CD4-positive, alpha-beta T cell treated with Interleukin-21 for 1 hour (primary cell): ENCODE data around the gene DDX39B.
A peak's percentile ranks its signal among the peaks of the same experiment; 100 is the strongest.

Source experiments
- DNase-seq: peaks from one replicate; pipeline ENCODE4 v3.0.0-alpha.2; 2020

The DDX39B gene

DNA sequence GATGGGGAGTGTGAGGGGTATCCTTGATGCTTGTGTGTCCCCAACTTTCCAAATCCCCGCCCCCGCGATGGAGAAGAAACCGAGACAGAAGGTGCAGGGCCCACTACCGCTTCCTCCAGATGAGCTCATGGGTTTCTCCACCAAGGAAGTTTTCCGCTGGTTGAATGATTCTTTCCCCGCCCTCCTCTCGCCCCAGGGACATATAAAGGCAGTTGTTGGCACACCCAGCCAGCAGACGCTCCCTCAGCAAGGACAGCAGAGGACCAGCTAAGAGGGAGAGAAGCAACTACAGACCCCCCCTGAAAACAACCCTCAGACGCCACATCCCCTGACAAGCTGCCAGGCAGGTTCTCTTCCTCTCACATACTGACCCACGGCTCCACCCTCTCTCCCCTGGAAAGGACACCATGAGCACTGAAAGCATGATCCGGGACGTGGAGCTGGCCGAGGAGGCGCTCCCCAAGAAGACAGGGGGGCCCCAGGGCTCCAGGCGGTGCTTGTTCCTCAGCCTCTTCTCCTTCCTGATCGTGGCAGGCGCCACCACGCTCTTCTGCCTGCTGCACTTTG lies 33.6 kb upstream of the DDX39B start, which contains the start of gene TNF:
Gene TNF (plus strand): TSS at position 231 of the 567 bp plus-strand sequence. CDS start 177 bp downstream, at position 408.
- peak; percentile 94 for DNase-seq

DNA sequence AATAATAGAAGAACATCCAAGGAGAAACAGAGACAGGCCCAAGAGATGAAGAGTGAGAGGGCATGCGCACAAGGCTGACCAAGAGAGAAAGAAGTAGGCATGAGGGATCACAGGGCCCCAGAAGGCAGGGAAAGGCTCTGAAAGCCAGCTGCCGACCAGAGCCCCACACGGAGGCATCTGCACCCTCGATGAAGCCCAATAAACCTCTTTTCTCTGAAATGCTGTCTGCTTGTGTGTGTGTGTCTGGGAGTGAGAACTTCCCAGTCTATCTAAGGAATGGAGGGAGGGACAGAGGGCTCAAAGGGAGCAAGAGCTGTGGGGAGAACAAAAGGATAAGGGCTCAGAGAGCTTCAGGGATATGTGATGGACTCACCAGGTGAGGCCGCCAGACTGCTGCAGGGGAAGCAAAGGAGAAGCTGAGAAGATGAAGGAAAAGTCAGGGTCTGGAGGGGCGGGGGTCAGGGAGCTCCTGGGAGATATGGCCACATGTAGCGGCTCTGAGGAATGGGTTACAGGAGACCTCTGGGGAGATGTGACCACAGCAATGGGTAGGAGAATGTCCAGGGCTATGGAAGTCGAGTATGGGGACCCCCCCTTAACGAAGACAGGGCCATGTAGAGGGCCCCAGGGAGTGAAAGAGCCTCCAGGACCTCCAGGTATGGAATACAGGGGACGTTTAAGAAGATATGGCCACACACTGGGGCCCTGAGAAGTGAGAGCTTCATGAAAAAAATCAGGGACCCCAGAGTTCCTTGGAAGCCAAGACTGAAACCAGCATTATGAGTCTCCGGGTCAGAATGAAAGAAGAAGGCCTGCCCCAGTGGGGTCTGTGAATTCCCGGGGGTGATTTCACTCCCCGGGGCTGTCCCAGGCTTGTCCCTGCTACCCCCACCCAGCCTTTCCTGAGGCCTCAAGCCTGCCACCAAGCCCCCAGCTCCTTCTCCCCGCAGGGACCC lies 32.6 kb upstream of the DDX39B start:
- no peak for DNase-seq

DNA sequence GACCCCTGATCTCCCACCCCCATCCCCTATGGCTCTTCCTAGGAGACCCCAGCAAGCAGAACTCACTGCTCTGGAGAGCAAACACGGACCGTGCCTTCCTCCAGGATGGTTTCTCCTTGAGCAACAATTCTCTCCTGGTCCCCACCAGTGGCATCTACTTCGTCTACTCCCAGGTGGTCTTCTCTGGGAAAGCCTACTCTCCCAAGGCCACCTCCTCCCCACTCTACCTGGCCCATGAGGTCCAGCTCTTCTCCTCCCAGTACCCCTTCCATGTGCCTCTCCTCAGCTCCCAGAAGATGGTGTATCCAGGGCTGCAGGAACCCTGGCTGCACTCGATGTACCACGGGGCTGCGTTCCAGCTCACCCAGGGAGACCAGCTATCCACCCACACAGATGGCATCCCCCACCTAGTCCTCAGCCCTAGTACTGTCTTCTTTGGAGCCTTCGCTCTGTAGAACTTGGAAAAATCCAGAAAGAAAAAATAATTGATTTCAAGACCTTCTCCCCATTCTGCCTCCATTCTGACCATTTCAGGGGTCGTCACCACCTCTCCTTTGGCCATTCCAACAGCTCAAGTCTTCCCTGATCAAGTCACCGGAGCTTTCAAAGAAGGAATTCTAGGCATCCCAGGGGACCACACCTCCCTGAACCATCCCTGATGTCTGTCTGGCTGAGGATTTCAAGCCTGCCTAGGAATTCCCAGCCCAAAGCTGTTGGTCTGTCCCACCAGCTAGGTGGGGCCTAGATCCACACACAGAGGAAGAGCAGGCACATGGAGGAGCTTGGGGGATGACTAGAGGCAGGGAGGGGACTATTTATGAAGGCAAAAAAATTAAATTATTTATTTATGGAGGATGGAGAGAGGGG lies 31.7 kb upstream of the DDX39B start:
- no peak for DNase-seq

DNA sequence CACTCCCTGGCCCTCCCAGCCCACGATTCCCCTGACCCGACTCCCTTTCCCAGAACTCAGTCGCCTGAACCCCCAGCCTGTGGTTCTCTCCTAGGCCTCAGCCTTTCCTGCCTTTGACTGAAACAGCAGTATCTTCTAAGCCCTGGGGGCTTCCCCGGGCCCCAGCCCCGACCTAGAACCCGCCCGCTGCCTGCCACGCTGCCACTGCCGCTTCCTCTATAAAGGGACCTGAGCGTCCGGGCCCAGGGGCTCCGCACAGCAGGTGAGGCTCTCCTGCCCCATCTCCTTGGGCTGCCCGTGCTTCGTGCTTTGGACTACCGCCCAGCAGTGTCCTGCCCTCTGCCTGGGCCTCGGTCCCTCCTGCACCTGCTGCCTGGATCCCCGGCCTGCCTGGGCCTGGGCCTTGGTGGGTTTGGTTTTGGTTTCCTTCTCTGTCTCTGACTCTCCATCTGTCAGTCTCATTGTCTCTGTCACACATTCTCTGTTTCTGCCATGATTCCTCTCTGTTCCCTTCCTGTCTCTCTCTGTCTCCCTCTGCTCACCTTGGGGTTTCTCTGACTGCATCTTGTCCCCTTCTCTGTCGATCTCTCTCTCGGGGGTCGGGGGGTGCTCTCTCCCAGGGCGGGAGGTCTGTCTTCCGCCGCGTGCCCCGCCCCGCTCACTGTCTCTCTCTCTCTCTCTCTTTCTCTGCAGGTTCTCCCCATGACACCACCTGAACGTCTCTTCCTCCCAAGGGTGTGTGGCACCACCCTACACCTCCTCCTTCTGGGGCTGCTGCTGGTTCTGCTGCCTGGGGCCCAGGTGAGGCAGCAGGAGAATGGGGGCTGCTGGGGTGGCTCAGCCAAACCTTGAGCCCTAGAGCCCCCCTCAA lies 30.5 kb upstream of the DDX39B start, which contains the start of gene LTA:
Gene LTA (plus strand): TSS at position 249 of the 871 bp plus-strand sequence. CDS start 454 bp downstream, at position 703.
- DNase-seq, result peak; percentile 83

DNA sequence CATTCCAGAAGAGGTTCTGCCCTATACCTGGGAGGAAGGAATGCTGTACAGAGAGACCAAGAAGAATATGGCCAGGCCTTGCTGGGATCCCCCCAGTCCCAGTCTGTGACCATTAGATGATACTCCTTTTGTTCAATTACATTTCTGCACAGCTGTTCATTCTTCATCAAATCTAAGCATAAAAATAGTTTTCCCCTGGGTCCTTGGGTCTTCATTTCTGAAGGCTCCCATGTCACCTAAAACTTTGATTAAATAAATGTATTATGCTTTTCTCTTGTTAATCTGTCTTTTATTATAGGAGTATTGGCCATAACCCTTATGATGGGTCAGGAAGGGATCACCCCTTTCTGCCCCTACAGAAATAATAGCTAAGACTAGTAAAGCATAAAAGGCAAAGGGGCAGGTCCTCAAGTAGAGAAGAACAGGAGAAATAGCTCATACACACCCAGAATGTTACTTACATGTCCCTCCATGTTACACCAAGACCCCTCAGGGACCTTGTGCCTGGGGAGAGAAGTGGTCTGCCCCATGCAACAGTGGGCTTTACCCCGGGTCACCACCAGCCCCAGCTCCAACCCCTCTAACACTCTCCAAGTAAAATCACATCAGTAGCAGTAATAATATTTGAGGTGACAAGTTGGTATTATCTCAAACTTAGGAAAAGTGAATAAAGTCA lies 28.2 kb upstream of the DDX39B start:
- no peak for DNase-seq

DNA sequence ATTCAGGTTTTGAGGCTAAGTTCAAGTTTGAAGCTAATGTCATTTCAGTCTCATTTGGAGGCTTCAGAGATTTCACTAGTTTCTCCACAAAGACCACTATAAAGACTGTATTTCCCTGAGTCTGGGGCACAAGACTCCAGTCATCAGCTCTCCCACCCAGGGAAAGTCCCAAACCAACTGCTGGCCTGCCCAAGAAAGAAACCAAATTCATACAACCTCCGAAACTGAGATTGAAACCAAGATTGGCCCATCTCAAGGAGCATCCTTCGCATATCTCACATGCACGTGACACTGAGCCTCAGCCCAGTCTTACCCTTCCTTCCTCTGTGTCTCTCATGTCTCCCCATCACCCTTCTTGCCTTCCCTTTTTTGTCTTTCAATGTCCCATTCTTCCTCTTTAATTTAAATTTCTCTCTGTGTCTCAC lies 26.7 kb upstream of the DDX39B start:
- DNase-seq, result peak; percentile 89

DNA sequence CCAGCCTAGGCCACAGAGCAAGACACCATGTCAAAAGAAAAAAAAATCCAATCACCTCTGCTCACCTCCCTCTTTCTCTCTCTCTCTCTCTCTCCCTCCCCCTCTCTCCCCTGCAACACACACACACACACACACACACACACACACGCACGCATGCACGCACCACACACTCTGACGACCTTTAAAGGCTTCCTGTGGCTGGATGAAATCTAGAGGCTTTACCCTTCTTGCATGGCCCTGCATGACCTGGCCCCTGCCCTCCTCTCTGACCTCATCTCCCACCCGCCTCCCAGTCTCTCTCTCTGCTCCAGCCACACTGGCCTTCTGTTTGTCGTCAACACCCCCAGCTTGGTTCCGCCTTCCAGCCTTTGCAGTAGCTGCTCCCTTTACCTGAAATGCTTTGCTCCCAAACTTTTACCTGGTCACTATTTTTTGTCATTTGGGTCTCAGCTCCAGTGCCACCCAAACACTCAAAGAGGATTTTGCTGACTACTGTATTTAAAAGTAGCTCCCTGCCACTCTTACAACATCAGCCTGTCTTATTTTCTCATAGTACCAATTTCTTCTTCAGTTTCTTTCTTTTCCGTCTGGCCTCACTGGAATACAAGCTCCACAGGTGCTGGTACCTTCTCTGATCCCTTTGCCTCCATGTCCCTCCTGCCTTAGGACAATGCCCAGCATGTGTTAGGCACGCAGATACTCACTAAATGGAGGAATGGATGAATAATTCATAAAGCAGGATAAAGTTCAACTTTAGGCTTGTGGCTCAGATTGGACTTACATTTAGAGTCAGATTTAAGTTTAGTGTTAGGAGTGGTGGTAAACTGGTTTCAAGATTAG lies 25.9 kb upstream of the DDX39B start:
- peak; percentile 55 for DNase-seq

DNA sequence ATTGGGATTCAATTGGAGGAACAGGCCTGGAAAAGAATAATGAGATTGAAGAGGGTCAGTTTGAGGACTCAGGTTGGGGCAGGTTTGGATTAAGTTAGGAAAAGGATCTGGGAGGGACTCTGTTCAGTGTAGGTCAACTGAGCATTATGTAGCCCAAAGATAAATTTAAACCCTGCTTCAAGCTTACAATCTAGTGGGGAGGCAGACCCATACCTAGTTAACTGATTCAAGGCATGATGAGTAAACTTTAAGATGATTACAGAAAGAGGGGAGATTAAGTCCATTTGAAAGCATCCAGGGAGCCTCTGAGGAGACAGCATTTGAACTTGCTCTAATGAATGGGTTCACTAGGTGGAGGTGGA lies 18.9 kb upstream of the DDX39B start:
- DNase-seq, result no peak

DNA sequence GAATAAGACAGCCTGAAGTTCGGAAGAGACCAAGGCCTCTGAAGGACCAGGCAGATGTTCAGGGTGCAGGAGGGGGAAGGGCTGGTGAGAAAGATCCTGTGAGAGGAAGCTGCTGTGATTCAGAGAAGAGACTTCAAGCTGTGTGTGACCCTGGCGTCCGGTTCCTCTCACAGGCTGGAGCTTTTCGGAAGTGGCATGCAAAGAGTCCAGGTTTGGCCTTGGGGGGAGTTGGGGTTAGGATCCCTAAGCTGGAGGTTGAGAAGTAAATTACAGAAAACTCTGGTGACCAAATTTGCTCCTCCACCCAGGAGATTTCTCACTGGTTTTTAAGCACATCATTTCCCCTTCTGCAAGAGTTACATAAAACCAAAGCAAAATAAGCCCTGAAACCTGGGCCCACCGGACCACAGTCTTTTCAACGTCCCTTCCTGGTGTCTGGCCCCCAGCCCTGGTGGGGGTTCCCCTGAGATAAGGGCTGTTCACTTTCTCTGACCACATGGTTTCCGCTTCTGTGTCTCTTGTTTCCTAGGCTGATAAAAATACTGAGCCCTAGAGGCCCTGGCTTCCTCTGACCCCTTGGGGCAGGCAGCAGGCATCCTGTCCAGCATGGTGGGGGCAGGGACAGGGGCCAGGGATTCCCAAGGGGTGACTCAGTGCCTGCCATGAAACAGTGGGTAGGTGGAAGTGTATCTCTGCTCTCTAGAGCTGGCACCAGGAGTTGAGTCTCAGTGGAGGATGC lies 18.3 kb upstream of the DDX39B start:
- peak; percentile 65 for DNase-seq

DNA sequence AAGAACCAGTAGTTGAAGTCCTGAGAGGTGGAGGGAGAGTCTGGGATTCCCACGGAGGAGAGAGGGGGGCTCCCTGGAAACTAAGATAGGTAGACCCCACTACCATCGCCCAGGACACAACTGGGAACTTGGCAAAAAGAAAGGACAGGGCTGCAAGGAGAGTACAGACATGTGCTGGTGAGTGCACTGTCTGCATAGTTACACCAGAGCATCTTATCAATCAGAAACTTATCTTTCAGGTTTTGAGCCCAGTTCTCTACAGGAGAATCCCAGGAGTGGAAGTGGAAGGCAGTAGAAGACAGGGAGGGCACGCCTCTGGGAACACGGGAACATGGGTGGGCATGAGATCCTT lies 17.8 kb upstream of the DDX39B start:
- DNase-seq, result no peak

DNA sequence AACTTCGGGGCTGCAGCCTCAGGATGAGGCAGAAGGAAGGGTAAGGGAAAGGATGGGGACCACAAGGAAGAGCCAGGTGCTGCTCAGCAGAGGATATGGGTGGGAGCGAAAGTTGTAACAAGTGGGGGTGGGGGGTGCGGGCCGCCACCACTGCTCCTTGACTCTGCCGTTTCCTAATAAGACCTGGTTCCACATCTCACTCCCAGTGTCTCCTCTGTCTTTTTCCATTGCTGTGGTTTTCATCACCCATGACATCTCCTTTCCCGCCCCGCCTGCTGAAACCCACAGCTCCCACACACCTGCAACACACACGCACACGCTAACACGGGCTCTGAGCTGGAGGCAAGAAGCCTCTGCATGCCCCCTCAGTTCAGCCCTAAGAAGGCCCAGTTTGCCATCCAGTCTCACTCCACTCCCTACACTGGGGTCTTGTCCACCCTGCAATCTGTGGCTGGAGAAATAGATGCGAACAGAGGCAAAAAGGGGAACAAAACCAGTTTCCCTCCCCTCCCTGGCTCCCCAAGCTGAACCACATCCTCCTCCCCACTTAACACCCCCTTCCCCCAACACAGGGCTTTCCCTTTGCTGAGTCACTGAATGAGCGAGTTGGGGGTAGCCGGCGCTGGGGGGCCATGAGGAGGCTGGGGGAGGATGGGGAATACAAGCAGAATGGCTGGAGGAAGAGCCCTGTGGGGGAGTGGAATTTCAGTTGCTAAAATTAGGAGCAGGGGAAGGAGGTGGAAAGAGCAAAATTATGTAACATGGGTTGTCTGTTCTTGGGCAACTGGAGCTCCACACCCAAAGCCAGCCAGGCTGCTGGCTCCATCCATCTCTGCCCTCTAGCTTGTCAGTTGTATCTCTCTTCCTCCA lies 17.1 kb upstream of the DDX39B start:
- DNase-seq, result peak; percentile 74

DNA sequence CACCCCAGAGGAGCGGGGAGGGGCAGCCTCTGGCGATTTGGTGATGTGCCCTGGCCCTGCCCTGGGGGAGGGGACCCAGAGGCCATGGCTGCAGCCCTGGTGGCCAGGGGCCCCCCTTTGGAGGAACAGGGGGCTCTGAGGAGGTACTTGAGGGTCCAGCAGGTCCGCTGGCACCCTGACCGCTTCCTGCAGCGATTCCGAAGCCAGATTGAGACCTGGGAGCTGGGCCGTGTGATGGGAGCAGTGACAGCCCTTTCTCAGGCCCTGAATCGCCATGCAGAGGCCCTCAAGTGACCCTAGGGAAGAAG lies 16.5 kb upstream of the DDX39B start:
- no peak for DNase-seq

DNA sequence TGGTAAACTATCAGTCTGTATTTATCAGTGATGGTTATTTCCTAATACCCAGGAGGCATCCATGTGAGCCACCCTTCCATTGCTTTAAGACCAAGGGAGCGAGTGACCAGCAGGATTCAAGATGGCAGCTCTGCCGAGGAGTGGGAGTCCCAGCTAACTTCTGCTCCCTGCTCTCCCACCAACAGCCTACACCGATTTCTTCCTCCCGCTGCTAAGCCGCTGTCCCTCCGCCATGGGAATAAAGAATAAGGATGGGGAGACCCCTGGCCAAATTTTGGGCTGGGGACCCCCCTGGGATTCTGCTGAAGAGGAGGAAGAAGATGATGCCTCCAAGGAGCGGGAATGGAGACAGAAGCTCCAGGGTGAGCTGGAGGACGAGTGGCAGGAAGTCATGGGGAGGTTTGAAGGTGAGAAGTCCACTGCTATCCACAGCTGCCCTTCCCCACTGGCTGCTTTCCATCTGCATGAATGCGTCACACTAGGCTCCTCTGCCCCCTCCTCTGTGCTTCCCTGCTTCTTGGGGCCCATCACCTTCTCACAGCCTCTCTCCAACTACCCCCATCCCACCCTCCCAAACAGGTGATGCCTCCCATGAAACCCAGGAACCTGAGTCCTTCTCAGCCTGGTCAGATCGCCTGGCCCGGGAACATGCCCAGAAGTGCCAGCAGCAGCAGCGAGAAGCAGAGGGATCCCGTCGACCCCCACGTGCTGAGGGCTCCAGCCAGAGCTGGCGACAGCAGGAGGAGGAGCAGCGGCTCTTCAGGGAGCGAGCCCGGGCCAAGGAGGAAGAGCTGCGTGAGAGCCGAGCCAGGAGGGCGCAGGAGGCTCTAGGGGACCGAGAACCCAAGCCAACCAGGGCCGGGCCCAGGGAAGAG lies 15.9 kb upstream of the DDX39B start:
- no peak for DNase-seq

DNA sequence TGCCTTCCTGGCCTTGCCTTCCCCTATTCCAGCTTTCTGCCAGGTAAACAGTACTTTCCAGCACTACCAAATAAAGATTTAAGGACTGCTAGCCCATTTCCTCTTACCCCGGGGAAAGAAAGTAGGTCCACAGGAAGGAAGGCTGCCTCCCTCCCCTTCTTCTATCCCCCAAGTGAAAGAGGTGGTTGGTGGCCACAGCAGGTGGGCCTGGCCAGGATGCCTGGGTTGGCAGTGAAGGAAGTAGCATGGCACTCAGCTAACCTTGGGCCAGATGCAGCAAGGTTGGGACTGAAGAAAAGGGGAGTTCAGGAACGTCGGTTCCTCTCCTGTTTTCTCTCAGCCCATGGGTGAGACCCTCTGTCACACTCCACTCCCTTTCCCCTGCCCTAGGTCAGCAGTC lies 14.5 kb upstream of the DDX39B start:
- peak; percentile 29 for DNase-seq

DNA sequence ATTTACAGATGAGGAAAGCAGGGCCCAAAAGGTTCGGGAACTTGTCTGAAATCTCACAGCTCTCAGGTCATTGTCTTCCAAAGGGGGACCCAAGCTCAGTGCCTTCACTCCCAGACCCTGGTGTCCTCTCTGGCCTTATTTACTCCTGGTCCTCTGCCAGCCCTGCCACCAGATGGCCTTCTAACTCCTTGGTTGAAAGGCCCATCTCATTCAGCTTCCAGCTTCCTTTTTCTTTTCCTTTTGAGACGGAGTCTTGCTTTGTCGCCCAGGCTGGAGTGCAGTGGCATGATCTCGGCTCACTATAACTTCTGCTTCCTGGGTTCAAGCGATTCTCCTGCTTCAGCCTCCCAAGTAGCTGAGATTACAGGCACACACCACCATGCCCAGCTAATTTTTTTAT lies 9.6 kb upstream of the DDX39B start:
- DNase-seq, result peak; percentile 80

DNA sequence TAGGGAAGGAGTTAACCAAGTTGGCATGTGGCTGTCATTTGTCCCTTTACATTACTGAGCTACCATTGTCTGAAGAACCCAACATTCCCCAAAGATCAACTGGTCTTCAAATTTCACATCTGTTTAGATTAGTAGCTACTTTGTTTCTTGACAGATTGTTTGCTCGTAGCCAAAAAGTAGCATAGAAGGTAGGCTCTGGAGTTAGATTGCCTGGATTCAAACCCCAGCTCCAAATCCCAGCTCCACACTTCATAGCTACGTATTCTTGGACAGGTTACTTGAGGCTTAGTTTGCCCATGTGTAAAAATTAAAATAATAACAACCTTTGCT lies 6.7 kb upstream of the DDX39B start:
- no peak for DNase-seq

DNA sequence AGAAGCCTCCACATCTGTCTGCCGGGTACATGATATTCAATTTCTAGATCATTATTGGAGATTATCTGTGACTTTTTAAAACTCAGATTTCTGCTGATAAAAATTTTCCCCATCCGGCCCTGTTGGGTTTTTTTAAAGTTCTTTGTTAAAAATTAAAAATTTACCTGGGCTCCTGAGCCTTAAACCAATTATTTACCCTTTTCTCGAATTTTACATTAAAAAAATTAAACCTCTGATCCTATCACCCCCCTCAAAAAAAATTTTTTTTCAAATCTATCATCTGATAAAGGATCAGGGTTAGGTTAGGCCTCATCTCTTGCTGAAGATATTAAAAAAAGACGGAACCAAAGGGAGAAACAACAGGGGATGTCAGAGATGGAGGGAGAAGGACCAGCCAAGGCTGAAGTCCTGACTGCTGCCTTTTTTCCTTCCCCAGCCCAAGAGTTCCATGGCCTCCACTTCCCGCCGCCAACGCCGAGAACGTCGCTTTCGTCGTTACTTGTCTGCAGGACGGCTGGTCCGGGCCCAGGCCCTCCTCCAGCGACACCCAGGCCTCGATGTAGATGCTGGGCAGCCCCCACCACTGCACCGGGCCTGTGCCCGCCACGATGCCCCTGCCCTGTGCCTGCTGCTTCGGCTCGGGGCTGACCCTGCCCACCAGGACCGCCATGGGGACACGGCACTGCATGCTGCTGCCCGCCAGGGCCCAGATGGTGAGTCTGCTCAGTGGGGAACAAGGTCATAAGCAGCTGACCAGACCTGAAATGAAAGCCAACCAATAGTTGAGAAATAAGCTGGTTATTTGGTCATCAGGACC lies 6.1 kb upstream of the DDX39B start:
- DNase-seq, result no peak
